ENCODE results near the gene KDELR1.

The KDELR1 gene

DNA sequence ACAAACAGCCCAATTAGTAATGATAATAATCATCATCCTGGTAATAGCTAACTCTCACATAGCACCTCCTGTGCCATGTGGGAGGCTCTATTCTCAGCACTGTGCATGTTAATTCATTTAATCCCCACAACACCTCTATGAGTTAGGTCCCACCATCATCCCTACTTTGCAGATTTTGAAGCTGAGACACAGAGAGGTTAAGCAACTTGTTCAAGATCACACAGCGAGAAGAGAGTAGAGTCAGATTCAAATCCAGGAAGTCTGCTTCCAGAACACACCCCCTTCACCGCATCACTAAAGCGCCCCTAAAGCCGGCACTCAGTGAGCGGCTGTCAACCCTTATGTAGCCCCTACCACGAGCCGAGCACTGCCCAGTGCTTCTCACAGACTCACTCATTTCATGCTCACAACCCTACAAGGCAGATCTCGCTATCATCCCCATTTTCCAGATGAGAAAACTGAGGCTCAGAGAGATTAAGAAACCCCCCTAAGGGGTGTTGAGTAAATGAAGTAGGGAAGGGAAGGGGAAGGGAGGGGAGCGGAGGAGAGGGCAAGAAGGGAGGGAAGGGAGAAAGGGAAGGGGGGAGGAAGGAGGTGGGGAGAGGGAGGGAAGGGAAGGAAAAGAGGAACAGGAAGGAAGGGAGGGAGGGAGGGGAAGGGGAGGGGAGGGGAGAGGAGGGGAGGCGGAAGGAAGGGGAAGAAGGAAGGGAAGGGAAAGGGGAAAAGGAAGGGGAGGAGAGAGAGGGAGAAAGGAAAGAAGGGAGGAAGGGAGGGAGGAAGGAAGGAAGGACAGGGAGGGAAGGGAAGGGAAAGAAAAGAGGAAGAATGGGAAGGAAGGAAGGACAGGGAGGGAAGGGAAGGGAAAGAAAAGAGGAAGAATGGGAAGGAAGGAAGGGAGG is 49.6 kb downstream of the KDELR1 start:
- no peak for DNase-seq

- no peak for DNase-seq
These were observed 50.4 kb downstream of the KDELR1 start for GRCh38 chr19:48340995-48341394.

DNA sequence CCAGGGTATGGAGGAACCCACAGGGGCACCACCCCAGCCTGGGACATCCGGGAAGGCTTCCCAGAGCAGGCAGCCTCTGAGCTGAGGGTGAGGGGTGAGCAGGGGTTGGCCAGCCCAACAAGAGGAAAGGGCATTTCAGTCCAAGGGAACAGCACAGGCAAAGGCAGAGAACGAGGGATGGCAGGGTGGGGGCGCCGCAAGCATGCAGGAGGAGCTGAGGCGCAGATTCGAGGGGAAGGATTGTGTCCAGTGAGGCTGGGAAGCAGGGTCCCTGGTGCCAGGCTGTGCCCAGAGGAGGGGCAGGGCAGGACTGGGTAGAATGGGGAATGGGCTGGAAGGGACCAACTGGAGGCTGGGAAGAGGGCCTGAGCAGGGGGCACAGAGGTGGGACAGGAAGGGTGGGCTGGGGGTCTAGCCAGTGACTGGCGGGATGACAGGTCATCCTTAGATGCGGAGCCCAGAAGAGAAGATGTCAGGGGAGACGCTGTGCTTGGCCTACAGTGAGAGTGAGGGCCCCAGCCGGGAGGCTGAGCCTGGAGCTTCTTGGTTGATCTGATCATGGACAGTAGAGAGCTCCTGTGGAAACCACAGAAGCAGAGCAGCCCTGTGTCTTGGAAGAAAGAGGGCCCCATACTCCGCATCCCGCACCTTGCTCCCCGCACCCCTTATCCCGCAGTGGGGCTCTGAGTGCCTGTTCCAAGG is 52.4 kb downstream of the KDELR1 start:
- no peak for DNase-seq

- no peak for DNase-seq
These were observed 53.0 kb downstream of the KDELR1 start for GRCh38 chr19:48338253-48338755.

- DNase-seq = peak; percentile 96
These were observed 57.6 kb downstream of the KDELR1 start for GRCh38 chr19:48333467-48334384.

GRCh38 chr19:48332662-48333466 is 58.5 kb downstream of the KDELR1 start:
- peak; percentile 99 for DNase-seq

Measured in MV-4-11 (cell line).